Keratinocyte (primary cell): ENCODE data around the gene PTCRA.

Source experiments
- CTCF ChIP-seq, 3 experiments: IDR thresholded peaks in 1 of 3; conservative IDR thresholded peaks in 1 of 3; optimal IDR thresholded peaks in 1 of 3; 2 replicates in 2 of 3; 3 replicates in 1 of 3; pipeline versions ENCODE3 to v1.5.1; 2011; ENCODE audit warnings: low read length in 3 of 3, mild to moderate bottlenecking in 3 of 3, moderate library complexity in 2 of 3, control low read depth in 1 of 3, inconsistent platforms in 1 of 3; ENCODE audit not compliant: insufficient read depth in 2 of 3; ENCODE audit errors: extremely low read depth in 1 of 3
- EZH2 ChIP-seq: IDR thresholded peaks from one replicate; pipeline ENCODE4 v1.6.1; 2012; ENCODE audit warnings: inconsistent platforms, mild to moderate bottlenecking, low read length, moderate library complexity

GRCh38 chr6:42873313-42873712, 42.5 kb upstream of the PTCRA start:
- no peak for TF ChIP-seq EZH2
- TF ChIP-seq CTCF (optimal IDR thresholded peaks at IDR 0.05 in 1 of 3, IDR thresholded peaks at IDR 0.05 in 1 of 3, conservative IDR thresholded peaks at IDR 0.05 in 1 of 3; ENCODE audit: extremely low read depth in 1 of 3, insufficient read depth in 2 of 3, low read length in 3 of 3) = no peak
